ENCODE results near the gene LARGE2. TPM values are rescaled to one million over a fixed set of nuclear protein-coding genes. Genes with fewer than 3 reads are reported as not detected.

LARGE2 gene
- total and polyA plus RNA-seq, 4 experiments from 2014 or later = 3.1 to 8.6 (median 4.6) TPM

DNA sequence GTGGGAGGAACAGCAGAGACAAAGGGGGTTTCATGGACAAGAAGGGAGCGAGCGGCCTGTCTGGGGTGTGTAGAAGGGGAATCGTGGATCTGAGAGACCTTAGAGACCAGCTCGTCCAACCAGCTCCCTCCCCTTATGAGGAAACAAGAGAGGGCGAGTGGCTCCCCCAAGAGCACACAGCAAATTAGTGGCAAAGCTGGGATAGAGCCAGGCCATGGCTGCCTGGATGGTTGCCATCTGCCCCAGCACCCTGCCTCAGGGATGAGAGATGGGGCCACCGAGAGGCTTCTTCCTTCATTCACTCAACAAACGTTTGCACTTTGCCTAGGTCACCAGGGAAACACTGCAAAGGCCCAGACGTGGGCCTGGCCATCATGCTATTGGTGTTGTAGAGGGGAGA, 32.9 kb upstream of the LARGE2 start:
- Histone ChIP-seq H3K9me3 (ENCODE audit: control insufficient read depth in 1 of 2, low read length in 2 of 2) (no peaks in the 10 kb centered on the region), H3K4me1 (ENCODE audit: insufficient read depth, low read length) (peaks cover 5% of the 10 kb centered on the region), H3K4me3 (ENCODE audit: low read length in 2 of 2) (no peak overlapping the region), H3K36me3 (ENCODE audit: insufficient read depth, low read length) (no peaks in the 10 kb centered on the region), H3K27ac (ENCODE audit: low read depth, low read length) (no peak overlapping the region), H3K27me3 (ENCODE audit: insufficient read depth, low read length) (peaks cover under 1% of the 10 kb centered on the region)
- ChIA-PET CTCF (ENCODE audit: partially characterized antibody) (no interaction called here), POLR2A (ENCODE audit: partially characterized antibody) (no interaction called here)
- Mint-ChIP-seq H3K36me3 (peaks cover 1 to 4% of the 10 kb centered on the region in 2 donors), H3K9me3 (no peaks in the 10 kb centered on the region), H3K4me3 (no peak overlapping the region), H3K27ac (no peak overlapping the region), H3K4me1 (peaks cover 5 to 9% (median 8%) of the 10 kb centered on the region in 4 donors), H3K27me3 (peaks cover under 1 to 16% of the 10 kb centered on the region in 2 donors)
- DNase-seq = no peak
- intact Hi-C loops (cut with micrococcal nuclease) = loop anchor here (10.0 kb wide), 1 partner anchor 505 kb away; the partner anchor contains the start of gene CHRM4

DNA sequence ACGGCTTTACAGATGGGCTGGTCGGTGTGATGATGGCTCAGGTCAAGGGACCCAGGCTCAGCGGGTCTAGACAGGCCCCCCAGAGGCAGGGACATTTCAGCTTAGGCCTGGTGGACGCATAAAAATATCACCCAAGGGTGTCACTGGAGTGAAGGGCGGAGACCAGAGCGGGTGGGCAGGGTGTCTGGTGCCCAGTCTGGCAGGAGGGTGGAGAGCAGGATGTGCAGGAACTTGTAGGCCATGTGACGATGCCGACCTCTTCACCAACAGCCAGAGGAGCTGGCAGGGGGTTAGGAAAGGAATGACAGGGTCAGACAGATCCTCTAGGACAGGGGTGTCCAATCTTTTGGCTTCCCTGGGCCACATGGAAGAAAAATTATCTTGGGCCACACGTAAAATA, 32.5 kb upstream of the LARGE2 start:
- CTCF ChIA-PET (ENCODE audit: partially characterized antibody) = no interaction called here

DNA sequence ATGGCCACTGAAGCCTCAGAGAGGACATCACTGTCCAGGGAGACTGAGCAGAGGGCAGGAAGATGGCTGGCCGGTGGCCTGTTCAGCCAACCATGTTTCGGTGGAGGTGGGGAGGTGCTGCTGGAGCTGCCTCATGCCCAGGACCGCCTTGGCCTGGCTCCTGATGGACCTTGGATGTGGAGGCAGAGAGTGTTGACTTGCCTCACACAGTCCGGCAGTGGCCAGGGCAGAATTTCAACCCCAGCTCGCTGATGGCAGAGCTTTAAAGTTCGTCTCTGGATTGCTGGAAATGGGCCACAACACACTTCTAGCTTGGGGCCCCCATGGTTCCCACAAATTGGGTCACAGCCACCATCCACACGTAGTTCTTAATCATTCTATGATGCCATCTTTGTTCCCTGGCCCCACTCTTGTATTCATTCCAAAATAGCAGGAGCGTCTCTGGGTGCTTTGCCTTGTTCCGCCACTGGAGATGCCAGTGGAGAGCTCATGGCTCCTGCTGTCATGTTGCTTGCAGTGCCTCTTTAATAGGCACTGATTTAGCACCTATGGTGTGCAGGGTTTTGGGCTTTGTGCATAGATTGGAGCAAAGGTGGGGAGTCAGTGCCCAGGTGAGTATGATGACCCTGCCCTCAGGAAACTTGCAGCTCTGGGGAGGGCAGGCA, 31.4 kb upstream of the LARGE2 start:
- Mint-ChIP-seq H3K4me1 (peaks cover 0 to 2% (median 0%) of the 10 kb centered on the region in 4 donors), H3K27ac (no peak overlapping the region), H3K4me3 (peak overlapping the region in 2 of 8 donors; percentile 3 to 43), H3K36me3 (peaks cover 0 to 4% of the 10 kb centered on the region in 2 donors), H3K9me3 (peaks cover 0 to 3% (median 0%) of the 10 kb centered on the region in 8 donors), H3K27me3 (peaks cover 7 to 22% of the 10 kb centered on the region in 2 donors)
- Histone ChIP-seq H3K27me3 (ENCODE audit: insufficient read depth, low read length) (peaks cover 6% of the 10 kb centered on the region), H3K27ac (ENCODE audit: low read depth, low read length) (no peak overlapping the region), H3K4me3 (ENCODE audit: low read length in 2 of 2) (no peak overlapping the region), H3K36me3 (ENCODE audit: insufficient read depth, low read length) (no peaks in the 10 kb centered on the region), H3K9me3 (ENCODE audit: control insufficient read depth in 1 of 2, low read length in 2 of 2) (no peaks in the 10 kb centered on the region), H3K4me1 (ENCODE audit: insufficient read depth, low read length) (no peaks in the 10 kb centered on the region)
- CTCF ChIA-PET (ENCODE audit: partially characterized antibody) = no interaction called here
- intact Hi-C loops (cut with micrococcal nuclease) = no loop called here
- POLR2A ChIA-PET (ENCODE audit: partially characterized antibody) = no interaction called here
- no peak for DNase-seq

More for the DNA sequence above, 32.5 kb upstream of the LARGE2 start:
- H3K27ac ChIP-seq (ENCODE audit: low read depth, low read length) = no peak overlapping the region
- Mint-ChIP-seq H3K27me3 (peaks cover 4 to 20% of the 10 kb centered on the region in 2 donors), H3K4me1 (peaks cover 3 to 5% (median 5%) of the 10 kb centered on the region in 4 donors), H3K9me3 (peaks cover 0 to under 1% (median 0%) of the 10 kb centered on the region in 8 donors), H3K36me3 (peaks cover 1 to 4% of the 10 kb centered on the region in 2 donors), H3K27ac (no peak overlapping the region), H3K4me3 (no peak overlapping the region)
- no peaks in the 10 kb centered on the region for H3K9me3 ChIP-seq (ENCODE audit: control insufficient read depth in 1 of 2, low read length in 2 of 2)
- peaks cover 3% of the 10 kb centered on the region for H3K4me1 ChIP-seq (ENCODE audit: insufficient read depth, low read length)
- H3K27me3 ChIP-seq (ENCODE audit: insufficient read depth, low read length) = peaks cover 5% of the 10 kb centered on the region
- no peaks in the 10 kb centered on the region for H3K36me3 ChIP-seq (ENCODE audit: insufficient read depth, low read length)
- intact Hi-C loops (cut with micrococcal nuclease) = loop anchor here (10.0 kb wide), 1 partner anchor 505 kb away; the partner anchor contains the start of gene CHRM4
- no peak for DNase-seq
- no peak overlapping the region for H3K4me3 ChIP-seq (ENCODE audit: low read length in 2 of 2)
- POLR2A ChIA-PET (ENCODE audit: partially characterized antibody) = no interaction called here

DNA sequence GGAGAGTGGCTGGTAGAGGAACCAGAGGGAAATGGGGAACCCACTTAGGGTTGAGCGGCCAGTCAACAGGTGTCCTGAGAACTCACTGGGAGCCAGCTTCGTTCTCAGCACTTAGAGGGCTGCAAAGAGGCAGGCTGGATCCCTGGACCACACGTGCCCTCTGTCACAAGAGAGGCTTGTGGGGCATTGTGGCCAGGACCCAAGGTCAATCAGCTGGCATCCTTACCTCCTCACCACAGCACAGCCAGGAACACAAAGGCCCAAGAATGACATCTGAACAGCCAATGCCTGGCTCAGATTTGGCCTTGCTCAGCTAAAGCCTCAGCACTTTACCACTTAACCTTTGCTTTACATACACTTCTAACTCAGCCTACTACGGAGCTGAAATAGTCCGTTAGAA, 29.6 kb upstream of the LARGE2 start:
- ChIA-PET CTCF (ENCODE audit: partially characterized antibody) (no interaction called here), POLR2A (ENCODE audit: partially characterized antibody) (no interaction called here)
- Mint-ChIP-seq H3K4me1 (peaks cover 0 to 2% (median 0%) of the 10 kb centered on the region in 4 donors), H3K4me3 (no peak overlapping the region), H3K36me3 (peaks cover 0 to 4% of the 10 kb centered on the region in 2 donors), H3K27me3 (peaks cover 12 to 27% of the 10 kb centered on the region in 2 donors), H3K27ac (no peak overlapping the region), H3K9me3 (peaks cover 0 to 3% (median 0%) of the 10 kb centered on the region in 8 donors)
- Histone ChIP-seq H3K27me3 (ENCODE audit: insufficient read depth, low read length) (peaks cover 9% of the 10 kb centered on the region), H3K27ac (ENCODE audit: low read depth, low read length) (no peak overlapping the region), H3K36me3 (ENCODE audit: insufficient read depth, low read length) (no peaks in the 10 kb centered on the region), H3K4me3 (ENCODE audit: low read length in 2 of 2) (no peak overlapping the region), H3K4me1 (ENCODE audit: insufficient read depth, low read length) (no peaks in the 10 kb centered on the region), H3K9me3 (ENCODE audit: control insufficient read depth in 1 of 2, low read length in 2 of 2) (no peaks in the 10 kb centered on the region)
- no peak for DNase-seq
- intact Hi-C loops (cut with micrococcal nuclease) = no loop called here

DNA sequence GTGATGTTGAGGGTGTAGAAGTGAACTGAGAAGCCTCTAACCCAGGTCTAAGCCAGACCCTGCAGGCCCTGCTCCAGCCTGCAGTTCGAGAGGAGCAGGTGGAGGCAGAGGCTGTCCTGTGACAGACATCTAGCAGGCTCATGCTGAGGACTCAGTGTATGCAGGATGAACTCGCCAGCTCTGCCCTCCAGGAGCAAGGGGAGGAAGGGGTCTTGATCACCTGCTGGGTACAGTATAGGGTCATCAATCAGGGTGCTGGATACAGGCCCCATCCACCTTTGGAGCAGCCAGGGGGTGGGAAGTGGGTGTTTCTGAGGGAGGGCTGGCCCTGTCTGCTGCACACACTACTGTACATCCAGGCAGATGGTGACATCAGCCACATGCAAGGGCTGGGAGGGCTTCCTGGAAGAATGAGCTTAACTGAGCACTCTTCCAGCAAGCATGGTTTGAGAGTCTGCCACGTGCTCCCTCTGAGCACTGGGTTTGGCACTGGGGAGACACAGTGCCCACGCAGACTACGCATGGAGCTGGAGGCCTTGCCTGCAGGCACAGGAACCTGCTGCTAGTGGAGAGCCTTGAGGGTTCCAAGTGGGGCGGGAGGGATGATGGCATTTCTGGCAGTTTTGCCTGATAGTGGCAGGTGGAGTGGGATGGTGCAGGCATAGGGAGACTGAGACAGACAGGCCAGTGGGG, 27.8 kb upstream of the LARGE2 start:
- peaks cover 12% of the 10 kb centered on the region for H3K4me1 ChIP-seq (ENCODE audit: insufficient read depth, low read length)
- H3K27ac ChIP-seq (ENCODE audit: low read depth, low read length) = no peak overlapping the region
- Mint-ChIP-seq H3K27ac (peak overlapping the region in 1 of 7 donors; percentile 71), H3K9me3 (peaks cover 0 to 3% (median 0%) of the 10 kb centered on the region in 8 donors), H3K4me1 (peaks cover 0 to 8% (median 0%) of the 10 kb centered on the region in 4 donors), H3K4me3 (no peak overlapping the region), H3K36me3 (peaks cover 0 to 4% of the 10 kb centered on the region in 2 donors), H3K27me3 (peaks cover 16 to 29% of the 10 kb centered on the region in 2 donors)
- POLR2A ChIA-PET (ENCODE audit: partially characterized antibody) = no interaction called here
- H3K36me3 ChIP-seq (ENCODE audit: insufficient read depth, low read length) = no peaks in the 10 kb centered on the region
- peaks cover 23% of the 10 kb centered on the region for H3K27me3 ChIP-seq (ENCODE audit: insufficient read depth, low read length)
- CTCF ChIA-PET (ENCODE audit: partially characterized antibody) = no interaction called here
- H3K9me3 ChIP-seq (ENCODE audit: control insufficient read depth in 1 of 2, low read length in 2 of 2) = no peaks in the 10 kb centered on the region
- no peak overlapping the region for H3K4me3 ChIP-seq (ENCODE audit: low read length in 2 of 2)
- no peak for DNase-seq
- intact Hi-C loops (cut with micrococcal nuclease) = no loop called here

DNA sequence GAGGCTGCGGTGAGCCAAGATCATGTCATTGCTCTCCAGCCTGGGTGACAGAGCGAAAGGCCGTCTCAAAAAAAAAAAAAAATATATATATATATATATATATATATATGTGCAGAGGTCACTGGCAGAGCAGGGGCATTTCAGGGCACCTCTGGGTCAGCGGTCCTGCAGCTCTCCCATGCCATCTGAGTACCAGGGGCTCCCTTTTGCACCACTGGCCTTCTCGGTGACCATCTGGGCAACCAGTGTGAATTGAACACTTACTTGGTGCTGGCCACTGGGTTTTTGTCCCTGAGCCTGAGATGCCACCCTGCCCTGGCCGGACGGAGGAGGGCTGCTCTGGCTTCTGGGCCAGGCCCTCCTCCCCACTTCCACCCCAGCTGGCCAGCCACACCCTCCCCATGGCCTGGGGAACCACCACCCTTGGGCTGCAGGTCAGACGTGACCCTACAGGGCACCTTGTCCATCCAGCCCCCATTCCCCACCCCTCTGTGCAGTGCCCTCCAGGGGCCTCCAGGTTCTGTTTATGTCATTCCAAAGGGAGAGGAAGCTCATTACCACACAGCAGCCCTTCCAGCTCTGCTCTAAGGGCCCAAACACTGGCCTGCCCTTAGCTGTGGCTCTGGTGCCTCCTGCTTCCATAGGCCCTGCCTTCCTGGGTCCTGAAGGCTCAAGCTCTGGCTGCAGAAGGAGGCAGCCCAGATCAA, 26.8 kb upstream of the LARGE2 start:
- POLR2A ChIA-PET (ENCODE audit: partially characterized antibody) = no interaction called here
- CTCF ChIA-PET (ENCODE audit: partially characterized antibody) = interaction anchor here (0.6 kb wide), 1 partner anchor 1091 kb away, joined by 3 read pairs; no protein-coding TSS in a partner anchor
- Histone ChIP-seq H3K9me3 (ENCODE audit: control insufficient read depth in 1 of 2, low read length in 2 of 2) (no peaks in the 10 kb centered on the region), H3K4me3 (ENCODE audit: low read length in 2 of 2) (no peak overlapping the region), H3K36me3 (ENCODE audit: insufficient read depth, low read length) (no peaks in the 10 kb centered on the region), H3K4me1 (ENCODE audit: insufficient read depth, low read length) (peaks cover 13% of the 10 kb centered on the region), H3K27me3 (ENCODE audit: insufficient read depth, low read length) (peaks cover 23% of the 10 kb centered on the region), H3K27ac (ENCODE audit: low read depth, low read length) (no peak overlapping the region)
- H3K4me3 Mint-ChIP-seq = no peak overlapping the region
- no peak overlapping the region for H3K27ac Mint-ChIP-seq
- no peaks in the 10 kb centered on the region for H3K36me3 Mint-ChIP-seq
- peaks cover 0 to 12% (median 0%) of the 10 kb centered on the region in 4 donors for H3K4me1 Mint-ChIP-seq
- intact Hi-C loops (cut with micrococcal nuclease) = no loop called here
- H3K9me3 Mint-ChIP-seq = peaks cover 0 to 3% (median 0%) of the 10 kb centered on the region in 8 donors
- DNase-seq = peak in 1 of 5 donors; percentile 12
- H3K27me3 Mint-ChIP-seq = peaks cover 18 to 30% of the 10 kb centered on the region in 2 donors

Measured in CD4-positive, alpha-beta memory T cell (primary cell).